GM18873 (cell line): Measurements from ENCODE around the gene CD244.
"Not testable (repeated sequence)": the region's sequence is repeated elsewhere in the genome, so short reads cannot be mapped to it uniquely, and the experiment has no call there.

Source experiments
- ATAC-seq: cut with Tn5 transposase; IDR thresholded peaks from one replicate; pipeline ENCODE4 v1.9.1; 2021; ENCODE audit warnings: mild to moderate bottlenecking, moderate library complexity, moderate number of reproducible peaks; ENCODE audit not compliant: unreplicated experiment, low FRiP score

The CD244 gene

DNA sequence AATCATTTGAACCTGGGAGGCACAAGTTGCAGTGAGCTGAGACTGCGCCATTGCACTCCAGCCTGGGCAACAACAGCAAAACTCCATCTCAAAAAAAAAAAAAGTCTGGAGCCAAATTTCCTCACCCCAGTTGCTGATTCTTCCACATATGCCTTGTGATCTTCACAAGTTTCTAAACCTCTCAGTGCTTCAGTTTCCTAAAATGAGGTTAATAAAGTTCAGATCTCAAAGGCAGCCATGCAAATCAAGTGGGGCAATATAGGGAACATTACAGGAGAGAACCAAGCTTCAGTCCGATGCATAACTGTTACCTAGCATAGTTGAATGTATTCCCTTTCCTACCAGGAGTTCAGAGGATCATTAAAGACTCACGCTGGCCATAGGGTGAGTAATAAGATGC lies 17.5 kb upstream of the CD244 start:
- ATAC-seq, result no peak

GRCh38 chr1:160879056-160879455 lies 16.4 kb upstream of the CD244 start:
- no peak for ATAC-seq

- ATAC-seq, result no peak
Observed at GRCh38 chr1:160877221-160877620, 14.5 kb upstream of the CD244 start.

DNA sequence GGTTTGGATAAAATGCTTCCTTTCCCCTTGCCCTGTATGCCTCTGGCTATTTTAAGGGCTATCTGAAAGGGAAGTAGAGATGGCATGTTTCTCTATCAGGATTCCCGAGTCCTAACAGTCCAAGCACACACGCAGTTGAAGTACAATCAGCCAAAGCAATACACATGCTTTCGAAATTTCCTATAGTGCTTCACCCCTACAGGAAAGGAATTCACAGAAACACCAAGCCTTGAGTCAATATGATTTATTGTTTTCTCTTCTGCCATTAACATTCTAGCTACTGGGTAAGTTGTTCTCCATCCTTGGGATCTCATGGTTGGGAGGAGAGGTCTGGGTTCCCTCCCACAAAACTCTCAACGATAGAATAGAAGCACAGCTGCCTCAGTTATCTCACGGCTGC lies 13.6 kb upstream of the CD244 start:
- no peak for ATAC-seq

DNA sequence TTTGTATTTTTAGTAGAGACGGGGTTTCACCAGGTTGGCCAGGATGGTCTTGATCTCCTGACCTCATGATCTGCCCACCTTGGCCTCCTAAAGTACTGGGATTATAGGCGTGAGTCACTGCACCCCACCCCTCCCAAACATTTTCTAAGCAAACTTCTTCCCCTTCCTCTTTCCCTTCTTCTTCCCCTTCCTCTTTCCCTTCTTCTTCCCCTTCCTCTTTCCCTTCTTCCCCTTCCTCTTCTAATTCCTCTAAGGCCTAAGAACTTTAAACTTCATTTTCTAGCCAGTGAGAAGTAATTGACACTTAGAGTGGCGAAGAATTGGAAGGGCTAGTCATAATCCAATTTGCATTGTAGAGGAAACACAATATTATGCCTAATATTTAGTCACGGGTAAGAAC lies 12.9 kb upstream of the CD244 start:
- not testable (repeated sequence) for ATAC-seq

GRCh38 chr1:160874935-160875334 lies 12.2 kb upstream of the CD244 start:
- no peak for ATAC-seq

DNA sequence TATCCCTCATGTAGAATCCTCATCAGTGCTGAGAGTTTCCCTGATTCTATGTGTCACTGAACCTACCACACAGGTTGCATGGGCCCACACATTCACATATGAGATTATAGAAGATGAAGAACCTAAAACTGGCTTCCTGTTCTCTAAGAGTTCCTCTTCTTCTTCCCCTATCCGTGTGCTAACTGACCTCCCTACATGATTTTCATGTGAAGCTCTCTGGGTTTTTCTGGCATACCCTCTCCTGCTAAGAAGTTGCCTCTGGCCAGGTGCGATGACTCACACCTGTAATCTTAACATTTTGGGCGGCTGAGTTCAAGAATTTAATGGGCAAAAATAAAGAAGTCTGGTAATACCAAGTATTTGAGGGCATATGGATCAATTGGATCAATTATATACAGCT lies 5.5 kb upstream of the CD244 start:
- no peak for ATAC-seq

GRCh38 chr1:160867651-160868050 lies 5.0 kb upstream of the CD244 start:
- not testable (repeated sequence) for ATAC-seq

GRCh38 chr1:160866695-160867260 lies 4.1 kb upstream of the CD244 start:
- no peak for ATAC-seq

- ATAC-seq, result no peak
Observed at GRCh38 chr1:160866001-160866694, 3.5 kb upstream of the CD244 start.

DNA sequence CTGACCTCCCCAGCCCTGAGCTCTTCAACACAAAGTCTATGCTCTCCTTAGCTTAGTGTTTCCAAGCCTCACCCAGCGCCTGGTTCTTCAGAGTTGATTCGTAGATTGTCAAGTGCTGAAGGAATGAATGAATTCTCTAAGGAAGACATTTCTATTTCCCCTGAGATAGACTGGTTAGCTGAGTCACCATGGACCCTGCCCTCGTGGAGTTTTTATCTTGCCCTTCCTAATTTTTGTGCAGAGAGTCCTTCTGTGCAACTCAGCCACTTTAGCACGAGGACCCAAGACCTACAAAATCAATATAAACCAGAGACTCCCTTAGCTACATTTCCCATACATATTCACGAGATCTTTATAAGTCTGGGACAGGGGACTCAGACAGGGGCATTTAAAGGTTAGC lies 2.6 kb upstream of the CD244 start:
- ATAC-seq, result no peak

DNA sequence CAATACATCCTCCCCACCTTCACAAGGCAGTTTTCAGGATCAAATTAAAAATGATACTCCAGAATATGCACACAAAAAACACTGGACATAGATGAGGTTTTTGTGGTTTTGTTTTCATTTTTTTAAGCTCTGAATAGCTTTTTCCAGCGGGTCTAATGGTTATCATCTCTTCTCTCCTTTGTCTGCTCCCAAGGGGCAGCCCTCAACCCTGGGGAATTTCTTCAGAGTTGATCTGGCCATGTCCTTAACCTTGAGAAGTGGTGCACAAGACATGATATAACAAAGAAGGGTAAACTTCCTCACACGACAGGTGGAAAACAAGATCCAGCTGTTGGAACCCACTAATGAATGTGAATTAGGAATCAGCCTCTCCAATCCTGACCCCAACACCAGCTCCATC lies 1.5 kb upstream of the CD244 start:
- ATAC-seq, result no peak

DNA sequence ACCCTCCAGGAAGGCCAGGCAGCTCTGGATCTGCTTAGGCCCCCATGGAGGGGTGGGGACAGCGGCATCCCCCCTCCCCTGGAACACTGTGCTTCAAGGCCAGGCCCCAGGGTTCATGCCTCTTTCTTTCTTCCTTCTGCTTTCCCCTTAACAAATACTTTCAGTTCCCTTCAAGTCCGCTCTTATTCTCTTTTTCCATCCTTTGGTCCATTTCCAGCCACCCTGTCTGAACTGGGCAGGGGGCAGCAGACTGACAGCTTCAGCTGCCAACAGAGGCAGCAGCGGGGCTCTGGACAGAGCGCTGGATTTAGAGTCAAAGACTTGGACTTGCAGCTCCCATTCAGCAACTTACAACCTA lies 1.1 kb upstream of the CD244 start:
- no peak for ATAC-seq

- no peak for ATAC-seq
Observed at GRCh38 chr1:160863061-160863773, 530 bp upstream of the CD244 start.

- no peak for ATAC-seq
Observed at GRCh38 chr1:160860840-160861505, 1.7 kb downstream of the CD244 start.

DNA sequence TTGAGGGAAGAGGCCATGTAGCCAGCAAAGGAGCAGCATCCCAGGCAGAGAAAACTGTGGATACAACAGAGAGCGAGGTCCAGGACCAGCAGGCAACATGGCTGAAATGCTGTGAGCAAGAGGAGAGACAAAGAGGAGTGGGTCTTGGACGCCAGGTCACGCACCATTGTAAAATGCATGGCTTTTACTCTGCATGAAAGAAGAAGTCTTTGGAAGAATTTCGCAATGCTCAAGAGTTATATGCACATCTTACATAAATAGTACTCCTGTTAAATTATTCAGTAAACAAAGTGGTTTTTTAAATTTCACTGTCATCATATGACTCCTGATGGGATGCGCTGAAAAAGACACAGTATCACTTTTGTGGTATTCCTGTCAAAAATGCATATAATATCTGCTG lies 3.5 kb downstream of the CD244 start:
- ATAC-seq, result no peak

DNA sequence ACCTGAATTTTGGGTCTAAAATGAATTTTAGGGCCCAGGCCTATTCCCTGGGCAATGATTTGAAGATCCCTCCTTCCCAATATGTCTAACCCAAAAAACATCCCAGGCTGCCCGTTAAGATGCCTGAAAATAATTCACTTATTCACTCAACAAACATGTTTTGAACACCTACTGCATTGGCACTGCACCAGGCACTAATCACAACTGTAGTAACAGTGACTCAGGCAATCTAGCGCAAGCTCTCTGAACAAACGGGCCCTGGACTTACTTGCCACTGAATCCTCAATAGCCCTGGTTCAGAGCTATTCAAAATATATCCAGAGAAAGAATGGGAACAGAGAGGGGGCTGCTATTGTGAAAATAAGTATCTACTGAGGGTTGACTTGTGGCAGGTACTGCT lies 4.2 kb downstream of the CD244 start:
- ATAC-seq, result no peak

DNA sequence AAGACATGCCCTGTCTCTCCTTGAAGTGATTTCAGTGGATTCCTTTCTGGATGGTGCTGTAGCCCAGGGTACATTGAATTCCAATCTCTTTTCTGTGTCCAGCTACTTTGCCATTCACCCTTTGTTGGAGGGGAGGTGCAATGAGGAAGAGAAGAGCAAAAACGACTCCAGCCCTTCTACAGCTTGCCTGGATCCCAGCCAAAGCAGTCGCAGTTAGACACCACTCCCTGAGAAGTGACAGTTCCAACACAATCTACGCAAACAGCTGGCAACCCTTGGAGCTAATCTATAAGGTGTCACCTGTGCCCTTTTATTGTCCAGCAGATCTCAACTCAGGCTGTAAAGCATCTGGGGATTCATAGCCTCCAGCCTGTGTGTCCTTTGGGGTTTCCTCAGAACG lies 4.6 kb downstream of the CD244 start:
- ATAC-seq, result no peak

DNA sequence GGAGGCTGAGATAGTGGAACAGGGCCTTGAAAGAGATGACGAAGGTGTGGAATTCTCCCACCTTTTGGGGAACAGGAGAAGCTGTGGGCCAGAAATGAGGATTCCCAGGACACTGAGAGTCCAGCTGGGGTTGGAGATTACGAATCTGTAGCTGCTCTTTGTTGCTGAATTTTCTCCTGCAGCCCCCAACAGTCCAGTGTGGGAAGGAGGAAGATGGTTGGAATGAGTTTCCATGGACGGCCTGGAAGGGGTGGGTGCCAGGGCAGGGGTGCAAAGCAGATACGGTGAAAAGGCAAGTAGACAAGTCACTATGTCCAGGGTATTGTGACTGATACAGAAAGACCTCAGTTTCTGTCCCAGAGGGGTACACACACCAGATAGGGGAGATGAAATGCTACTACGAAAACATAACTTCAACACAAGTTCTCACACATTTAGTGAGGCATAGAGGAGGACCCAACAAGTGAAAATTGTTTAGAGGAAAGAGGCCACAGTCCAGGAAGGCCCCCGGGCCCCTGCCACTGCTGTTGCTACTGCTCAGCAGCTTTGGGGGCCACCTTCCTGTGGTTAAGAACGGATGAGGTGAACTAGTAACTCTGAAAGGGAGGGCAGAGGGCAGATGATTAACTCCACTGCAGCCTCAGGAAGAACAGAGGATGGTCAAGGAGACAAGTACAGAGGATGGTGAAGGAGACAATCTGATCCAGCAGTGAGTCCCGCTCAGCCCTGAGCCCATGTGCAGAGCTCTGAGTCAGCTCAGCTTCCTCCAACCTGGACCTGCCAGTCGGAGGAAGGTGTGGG lies 7.3 kb downstream of the CD244 start:
- ATAC-seq, result peak; percentile 78

- ATAC-seq, result no peak
Observed at GRCh38 chr1:160853754-160854153, 8.9 kb downstream of the CD244 start.

GRCh38 chr1:160853014-160853413 lies 9.7 kb downstream of the CD244 start:
- no peak for ATAC-seq
